Stimulated activated CD4-positive, alpha-beta T cell treated with anti-CD3 and anti-CD28 coated beads, Interleukin-12 subunit alpha, Interleukin-12 subunit beta, amount 100 ng/mL, for 48 hours (primary cell): Measurements from ENCODE around the gene SCYGR4.
"Not testable (repeated sequence)": the region's sequence is repeated elsewhere in the genome, so short reads cannot be mapped to it uniquely, and the experiment has no call there.

ENCODE experiments used
- DNase-seq, 3 donors: peaks; one replicate each; pipeline ENCODE4 v3.0.0-alpha.2; 2020; ENCODE audit warnings: low read depth in 2 of 3, low spot score in 1 of 3

The SCYGR4 gene

GRCh38 chr2:227665189-227665940, 48.1 kb downstream of the SCYGR4 start:
- no peak for DNase-seq

DNA sequence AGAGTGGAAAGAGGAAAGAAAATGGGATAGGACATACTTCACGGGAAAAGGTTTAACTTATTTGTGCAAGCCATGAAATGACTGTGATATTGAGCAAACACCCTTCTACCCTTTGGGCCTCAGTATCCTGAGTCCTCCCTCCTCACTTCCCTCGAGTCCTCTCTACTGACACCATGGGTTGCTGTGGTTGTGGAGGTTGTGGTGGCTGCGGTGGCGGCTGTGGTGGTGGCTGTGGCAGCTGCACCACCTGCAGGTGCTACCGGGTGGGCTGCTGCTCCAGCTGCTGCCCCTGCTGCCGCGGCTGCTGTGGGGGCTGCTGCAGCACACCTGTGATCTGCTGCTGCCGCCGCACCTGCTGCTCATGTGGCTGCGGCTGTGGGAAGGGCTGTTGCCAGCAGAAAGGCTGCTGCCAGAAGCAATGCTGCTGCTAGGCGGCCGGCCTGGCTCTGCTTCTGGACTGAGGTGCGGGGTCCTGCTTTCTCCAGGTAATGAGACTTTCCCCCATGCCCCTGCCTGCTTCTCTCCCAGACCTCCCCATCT, 49.4 kb downstream of the SCYGR4 start, which contains the start of gene SCYGR5:
Gene SCYGR5, plus strand, starts transcription at position 174 of the 540 bp plus-strand sequence. Its CDS starts 0 bp downstream, at position 174.
- not testable (repeated sequence) for DNase-seq
